Activated T-helper 1 cell treated with anti-CD3 and anti-CD28 coated beads, Interleukin-12 subunit alpha, Interleukin-12 subunit beta, Interleukin-2, Interleukin-4 antibody, amounts not matched to agents 30 ng/mL and 10 ng/mL and 1 ng/mL, durations not matched to agents 14 hours and 24 hours and 36 hours (primary cell): ENCODE data around the gene STIM2. TPM values are rescaled to one million over a fixed set of nuclear protein-coding genes. Genes with fewer than 3 reads are reported as not detected.
"Not testable (repeated sequence)": the region's sequence is repeated elsewhere in the genome, so short reads cannot be mapped to it uniquely, and the experiment has no call there.

Experiments
- DNase-seq: peaks from one replicate; pipeline ENCODE4 v3.0.0; 2021; ENCODE audit warnings: low spot score
- H3K27ac Mint-ChIP-seq: one replicate; pipeline ENCODE4 v1.8.0; 2021; ENCODE audit warnings: mild to moderate bottlenecking, mixed read lengths
- H3K27me3 Mint-ChIP-seq: one replicate; pipeline ENCODE4 v1.8.0; 2022; ENCODE audit warnings: mild to moderate bottlenecking, moderate library complexity, mixed read lengths; ENCODE audit not compliant: insufficient read depth
- H3K36me3 Mint-ChIP-seq: one replicate; pipeline ENCODE4 v1.8.0; 2021; ENCODE audit warnings: low read depth, mixed read lengths
- H3K4me1 Mint-ChIP-seq: one replicate; pipeline ENCODE4 v1.8.0; 2021; ENCODE audit warnings: low read depth, mixed read lengths
- H3K4me3 Mint-ChIP-seq: one replicate; pipeline ENCODE4 v1.8.0; 2021; ENCODE audit warnings: mild to moderate bottlenecking, moderate library complexity, mixed read lengths
- H3K9me3 Mint-ChIP-seq: one replicate; pipeline ENCODE4 v1.8.0; 2021; ENCODE audit warnings: mixed read lengths
- intact Hi-C: fragments of 100-400 bp; cut with micrococcal nuclease; formaldehyde crosslinking; loops from one replicate; pipeline ENCODE4 v1.15.1; 2024
- total RNA-seq: library from RNA; stranded (reverse); gene quantifications from 2 replicates; pipeline ENCODE4 v1.2.3, GENCODE V29; 2022

The STIM2 gene
- total RNA-seq, 1 donor from 2014 or later: 54.1 TPM

DNA sequence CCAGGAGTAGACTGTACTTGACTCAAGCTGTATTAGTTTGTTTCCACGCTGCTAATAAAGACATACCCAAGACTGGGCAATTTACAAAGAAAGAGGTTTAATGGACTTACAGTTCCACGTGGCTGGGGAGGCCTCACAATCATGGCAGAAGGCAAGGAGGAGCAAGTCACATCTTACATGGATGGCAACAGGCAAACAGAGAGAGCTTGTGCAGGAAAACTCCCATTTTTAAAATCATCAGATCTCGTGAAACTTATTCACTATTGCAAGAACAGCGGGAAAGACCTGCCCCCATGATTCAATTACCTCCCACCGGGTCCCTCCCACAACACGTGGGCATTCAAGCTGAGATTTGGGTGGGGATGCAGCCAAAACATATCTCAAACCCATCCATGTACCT is 37.7 kb upstream of the STIM2 start:
- peak overlapping the region; percentile 40 for H3K4me3 Mint-ChIP-seq
- DNase-seq, H3K27me3 Mint-ChIP-seq, H3K4me1 Mint-ChIP-seq, H3K36me3 Mint-ChIP-seq, H3K27ac Mint-ChIP-seq: not testable (repeated sequence)
- intact Hi-C loops: loop anchor here (1.0 to 5.0 kb wide), 2 partner anchors 37 to 76 kb away; partner anchors contain the start of gene STIM2
- peaks cover 17% of the 10 kb centered on the region for H3K9me3 Mint-ChIP-seq

DNA sequence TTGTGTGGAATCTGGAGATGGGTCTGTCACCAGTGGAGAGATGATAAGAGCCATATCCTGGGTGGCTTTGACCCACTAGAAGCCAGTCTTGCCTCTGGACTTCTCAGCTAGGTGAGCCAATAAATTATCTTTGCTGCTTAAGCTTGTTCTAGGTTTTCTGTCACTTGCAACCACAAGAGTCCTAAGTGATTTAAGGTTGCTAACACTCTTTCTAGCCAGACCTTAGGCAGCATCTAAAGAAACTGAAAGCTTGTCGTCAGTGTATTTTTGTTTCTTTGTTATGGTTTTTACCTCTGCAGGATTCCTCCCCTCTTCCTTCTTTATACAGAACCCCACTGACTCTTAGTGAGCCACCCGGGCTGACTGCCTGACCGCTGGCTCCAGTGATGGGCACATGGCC is 37.1 kb upstream of the STIM2 start:
- DNase-seq: no peak
- no peak overlapping the region for H3K27ac Mint-ChIP-seq
- intact Hi-C loops: loop anchor here (5.0 kb wide), 1 partner anchor 76 kb away; no protein-coding TSS in a partner anchor
- peaks cover 9% of the 10 kb centered on the region for H3K4me1 Mint-ChIP-seq
- peaks cover 5% of the 10 kb centered on the region for H3K36me3 Mint-ChIP-seq
- H3K4me3 Mint-ChIP-seq: no peak overlapping the region
- H3K9me3 Mint-ChIP-seq: peaks cover 17% of the 10 kb centered on the region
- no peaks in the 10 kb centered on the region for H3K27me3 Mint-ChIP-seq

DNA sequence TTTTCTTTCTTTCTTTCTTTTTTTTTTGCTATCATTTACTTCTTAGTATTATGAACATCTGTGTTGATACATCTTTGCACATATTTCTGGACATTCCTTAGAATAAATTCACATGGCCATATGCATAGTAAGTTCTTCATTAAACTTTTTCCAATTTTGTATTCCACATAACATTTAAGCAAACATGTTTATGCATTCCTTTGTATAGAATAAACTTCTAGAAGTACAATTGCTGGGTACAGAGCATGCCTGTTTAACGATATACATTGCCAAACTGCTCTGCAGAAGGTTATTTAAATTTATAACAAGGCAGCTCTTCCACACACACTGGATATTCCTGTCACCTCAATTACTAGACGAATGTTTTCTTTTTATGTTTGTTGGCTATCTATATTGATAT is 36.0 kb upstream of the STIM2 start:
- Mint-ChIP-seq H3K9me3 (peaks cover 17% of the 10 kb centered on the region), H3K4me1 (peaks cover 9% of the 10 kb centered on the region), H3K4me3 (no peak overlapping the region), H3K27ac (no peak overlapping the region), H3K27me3 (no peaks in the 10 kb centered on the region), H3K36me3 (peaks cover 5% of the 10 kb centered on the region)
- DNase-seq: no peak
- intact Hi-C loops: loop anchor here (5.0 kb wide), 1 partner anchor 77 kb away; no protein-coding TSS in a partner anchor

DNA sequence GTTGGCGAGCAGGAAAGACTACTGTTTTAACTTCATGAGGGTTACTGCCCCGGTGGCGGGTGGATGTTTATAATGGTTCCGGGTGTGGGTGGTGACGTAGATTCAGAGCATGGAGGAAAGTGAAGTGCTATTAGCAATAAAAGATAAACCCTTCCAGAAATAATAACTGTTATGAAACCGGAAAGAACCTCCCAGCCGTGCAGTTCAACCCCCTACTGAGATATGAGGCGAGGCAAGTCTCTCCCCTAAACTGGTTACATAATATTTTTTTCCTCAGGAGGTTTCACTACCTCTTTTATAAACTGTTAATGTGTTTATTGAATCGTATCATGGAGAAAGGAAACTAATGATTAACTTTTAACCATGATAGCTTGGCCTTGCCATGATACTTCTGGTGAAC is 33.9 kb upstream of the STIM2 start:
- intact Hi-C loops: no loop called here
- Mint-ChIP-seq H3K4me1 (peaks cover 9% of the 10 kb centered on the region), H3K4me3 (no peak overlapping the region), H3K27me3 (no peaks in the 10 kb centered on the region), H3K9me3 (peaks cover 12% of the 10 kb centered on the region), H3K27ac (no peak overlapping the region), H3K36me3 (peaks cover 5% of the 10 kb centered on the region)
- no peak for DNase-seq

DNA sequence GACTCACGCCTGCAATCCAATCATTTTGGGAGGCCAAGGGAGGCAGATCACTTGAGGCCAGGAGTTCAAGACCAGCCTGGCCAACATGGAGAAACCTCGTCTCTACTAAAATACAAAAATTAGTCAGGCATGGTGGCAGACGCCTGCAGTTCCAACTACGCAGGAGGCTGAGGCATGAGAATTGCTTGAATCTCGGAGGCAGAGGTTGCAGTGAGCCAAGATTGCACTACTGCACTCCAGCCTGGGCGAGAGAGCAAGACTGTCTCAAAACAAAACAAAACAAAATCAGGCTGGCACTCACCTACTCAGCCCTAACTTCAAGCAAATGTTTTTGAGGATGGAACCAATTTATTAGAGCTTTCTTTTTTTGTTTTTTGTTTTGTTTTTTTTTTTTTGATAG is 33.3 kb upstream of the STIM2 start:
- H3K27me3 Mint-ChIP-seq, intact Hi-C loops, H3K4me1 Mint-ChIP-seq, DNase-seq, H3K4me3 Mint-ChIP-seq, H3K27ac Mint-ChIP-seq, H3K36me3 Mint-ChIP-seq: not testable (repeated sequence)
- H3K9me3 Mint-ChIP-seq: peaks cover 12% of the 10 kb centered on the region

DNA sequence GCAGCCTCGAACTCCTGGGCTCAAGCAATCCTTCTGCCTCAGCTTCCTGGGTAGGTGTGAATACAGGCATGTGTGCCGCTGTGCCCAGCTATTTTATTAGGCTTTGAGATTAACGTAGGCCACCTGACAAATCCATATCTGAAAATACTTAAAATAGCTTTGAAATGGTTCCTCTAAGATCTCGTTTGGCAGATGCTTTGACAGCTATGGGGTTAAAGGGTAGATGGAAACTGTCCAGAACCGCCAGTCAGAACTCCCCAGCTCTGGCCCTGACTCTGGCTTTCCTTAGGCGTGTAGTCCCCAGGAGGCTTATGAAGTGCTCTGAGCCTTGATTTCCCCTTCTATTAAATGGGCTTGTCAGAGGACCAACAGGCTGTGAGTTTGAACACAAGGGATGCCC is 32.8 kb upstream of the STIM2 start:
- H3K4me3 Mint-ChIP-seq: no peak overlapping the region
- DNase-seq: no peak
- no peak overlapping the region for H3K27ac Mint-ChIP-seq
- peaks cover 2% of the 10 kb centered on the region for H3K4me1 Mint-ChIP-seq
- H3K9me3 Mint-ChIP-seq: peaks cover 10% of the 10 kb centered on the region
- intact Hi-C loops: no loop called here
- peaks cover 2% of the 10 kb centered on the region for H3K36me3 Mint-ChIP-seq
- H3K27me3 Mint-ChIP-seq: no peaks in the 10 kb centered on the region

DNA sequence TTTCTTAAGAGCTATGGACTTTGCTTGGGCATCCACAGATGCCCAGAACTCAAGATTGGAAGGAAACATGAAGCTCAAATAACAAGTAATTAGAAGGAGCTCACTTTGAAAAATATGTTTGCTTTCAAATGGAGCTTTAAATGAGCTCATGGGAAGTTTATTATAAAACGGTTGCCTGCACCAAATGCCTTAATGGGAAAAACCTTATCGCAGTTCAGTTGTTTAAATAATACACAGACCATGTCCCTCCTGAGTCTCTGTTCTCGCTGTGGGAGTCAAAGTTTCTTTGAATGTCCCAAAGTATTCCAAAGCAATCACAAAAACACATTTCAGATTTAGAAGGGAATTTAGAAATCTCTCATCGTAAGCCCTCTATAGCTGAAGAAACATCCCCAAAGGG is 31.6 kb upstream of the STIM2 start:
- Mint-ChIP-seq H3K4me1 (no peaks in the 10 kb centered on the region), H3K27ac (no peak overlapping the region), H3K4me3 (no peak overlapping the region), H3K9me3 (peaks cover under 1% of the 10 kb centered on the region), H3K36me3 (no peaks in the 10 kb centered on the region), H3K27me3 (no peaks in the 10 kb centered on the region)
- intact Hi-C loops: no loop called here
- no peak for DNase-seq

DNA sequence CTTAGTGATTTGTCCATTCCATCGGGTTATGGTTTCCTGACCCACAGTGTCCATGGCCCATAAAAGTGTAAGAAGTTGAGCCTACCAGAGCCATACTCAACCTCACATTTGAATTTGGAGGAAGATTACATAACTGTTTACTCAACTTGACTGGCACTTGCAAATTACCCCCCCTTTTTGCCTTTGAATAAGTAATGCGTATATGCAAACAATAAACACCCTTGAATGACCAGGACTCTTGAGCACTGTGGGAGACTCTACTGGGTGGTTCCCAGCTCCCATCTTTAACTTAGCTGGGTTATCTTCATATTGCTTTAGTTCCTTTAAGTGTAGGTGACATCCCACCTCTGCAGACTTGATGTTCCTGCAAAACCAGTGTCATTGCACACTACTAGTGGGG is 30.6 kb upstream of the STIM2 start:
- no peak for DNase-seq
- no peaks in the 10 kb centered on the region for H3K27me3 Mint-ChIP-seq
- H3K27ac Mint-ChIP-seq: no peak overlapping the region
- H3K4me3 Mint-ChIP-seq: no peak overlapping the region
- H3K36me3 Mint-ChIP-seq: no peaks in the 10 kb centered on the region
- H3K4me1 Mint-ChIP-seq: no peaks in the 10 kb centered on the region
- H3K9me3 Mint-ChIP-seq: no peaks in the 10 kb centered on the region
- intact Hi-C loops: no loop called here

DNA sequence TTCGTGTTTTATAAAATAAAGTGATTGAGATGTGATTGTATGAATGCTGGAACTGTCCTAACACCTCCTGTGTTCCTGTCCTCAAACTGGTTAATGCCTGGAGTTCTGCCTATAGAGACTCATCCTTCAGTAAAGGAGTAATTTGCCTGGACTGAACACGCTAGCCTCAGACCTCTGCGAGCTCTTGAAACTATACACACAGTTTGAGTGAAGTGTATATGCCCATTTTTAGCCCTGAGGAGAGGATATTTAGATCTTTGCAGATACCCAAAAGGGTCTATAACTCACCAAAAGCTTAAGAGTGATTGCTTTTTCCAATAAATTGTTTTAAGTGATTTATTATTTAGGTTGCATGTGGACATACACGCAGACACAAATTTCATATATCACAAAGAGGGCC is 29.9 kb upstream of the STIM2 start:
- Mint-ChIP-seq H3K4me3 (no peak overlapping the region), H3K9me3 (no peaks in the 10 kb centered on the region), H3K36me3 (no peaks in the 10 kb centered on the region), H3K27me3 (no peaks in the 10 kb centered on the region), H3K27ac (no peak overlapping the region), H3K4me1 (no peaks in the 10 kb centered on the region)
- intact Hi-C loops: no loop called here
- DNase-seq: no peak

DNA sequence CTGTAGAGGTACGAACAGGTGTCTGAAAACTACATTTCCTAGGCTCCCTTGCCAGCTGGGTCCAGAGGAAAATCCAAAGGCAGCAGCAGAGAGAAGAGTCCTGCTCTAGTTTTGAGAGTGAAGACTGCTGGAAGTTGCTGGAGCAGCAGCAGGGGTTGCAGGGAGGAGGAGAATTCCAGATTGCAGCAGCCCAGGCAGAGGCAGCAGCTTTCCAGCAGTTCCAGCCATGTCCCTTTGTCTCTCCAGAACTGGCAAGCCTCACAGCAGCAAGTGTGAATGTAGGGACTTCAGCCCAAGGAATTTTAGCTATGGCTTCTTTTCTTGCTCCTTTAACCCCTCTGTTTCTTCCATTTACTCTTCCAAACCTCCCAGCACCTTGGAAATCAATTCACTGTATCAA is 24.1 kb upstream of the STIM2 start:
- Mint-ChIP-seq H3K27me3 (no peaks in the 10 kb centered on the region), H3K27ac (no peak overlapping the region), H3K36me3 (no peaks in the 10 kb centered on the region), H3K4me3 (no peak overlapping the region), H3K4me1 (no peaks in the 10 kb centered on the region), H3K9me3 (no peaks in the 10 kb centered on the region)
- intact Hi-C loops: no loop called here
- DNase-seq: no peak

DNA sequence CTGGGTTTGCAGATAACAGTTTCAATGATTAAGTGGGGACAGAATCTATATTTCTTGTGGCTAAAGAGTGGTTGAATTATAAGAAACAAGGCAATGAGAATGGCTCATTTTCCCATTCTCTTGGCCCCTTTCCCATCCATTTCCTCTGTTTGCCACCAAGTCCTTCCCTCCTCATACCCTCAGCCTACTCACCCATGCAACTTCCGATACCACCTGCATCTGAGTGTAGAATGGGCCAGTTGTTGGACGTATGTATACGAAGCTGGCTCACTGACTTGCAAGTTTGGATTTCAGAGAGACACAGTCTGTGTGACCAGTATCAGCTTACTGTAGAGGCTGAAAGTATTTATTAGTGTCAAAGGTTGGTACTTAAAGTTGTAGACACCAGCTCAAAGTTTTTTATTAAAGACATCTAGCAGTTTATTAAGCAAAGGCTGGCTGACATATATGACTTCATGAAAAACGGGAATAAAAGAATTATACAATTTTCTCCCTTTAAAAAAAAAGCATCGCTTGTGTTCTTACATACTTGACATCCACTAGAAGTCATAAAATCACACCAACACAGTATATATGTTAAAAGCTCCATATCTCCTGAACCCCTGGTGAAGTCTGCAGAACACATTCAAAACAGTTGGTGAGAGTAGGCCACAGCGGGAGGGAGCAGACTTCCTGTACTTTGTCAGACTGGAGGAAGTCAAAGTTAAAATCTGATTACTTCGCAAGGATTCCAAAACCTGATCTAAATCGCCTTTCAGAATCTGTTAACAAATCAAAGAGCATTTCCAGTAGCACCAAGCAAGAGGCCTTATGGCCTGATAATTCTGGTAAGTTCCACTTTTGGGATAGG is 22.4 kb upstream of the STIM2 start:
- Mint-ChIP-seq H3K4me3 (no peak overlapping the region), H3K27ac (no peak overlapping the region), H3K36me3 (no peaks in the 10 kb centered on the region), H3K27me3 (no peaks in the 10 kb centered on the region), H3K9me3 (no peaks in the 10 kb centered on the region), H3K4me1 (no peaks in the 10 kb centered on the region)
- DNase-seq: no peak
- intact Hi-C loops: no loop called here

DNA sequence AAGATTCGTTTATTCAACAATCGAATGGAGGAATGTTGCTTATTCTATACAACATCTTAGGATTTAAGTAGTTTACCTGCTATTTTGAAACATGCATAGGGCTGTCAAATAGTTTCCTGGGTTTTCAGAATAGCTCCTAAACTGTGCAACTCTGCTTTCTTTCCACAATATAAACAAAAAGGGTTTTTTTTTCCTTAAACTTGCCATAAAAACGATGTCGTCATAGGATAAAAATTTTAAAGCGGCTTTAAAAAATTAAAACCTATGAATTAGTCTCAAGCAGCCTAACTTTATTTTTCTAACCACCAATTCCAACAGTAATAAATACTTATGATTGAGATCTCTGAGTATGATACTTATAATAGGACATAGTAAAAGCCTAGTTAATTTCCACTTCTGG is 21.6 kb upstream of the STIM2 start:
- Mint-ChIP-seq H3K27me3 (no peaks in the 10 kb centered on the region), H3K27ac (no peak overlapping the region), H3K4me3 (no peak overlapping the region), H3K4me1 (no peaks in the 10 kb centered on the region), H3K9me3 (no peaks in the 10 kb centered on the region), H3K36me3 (no peaks in the 10 kb centered on the region)
- DNase-seq: no peak
- intact Hi-C loops: no loop called here

DNA sequence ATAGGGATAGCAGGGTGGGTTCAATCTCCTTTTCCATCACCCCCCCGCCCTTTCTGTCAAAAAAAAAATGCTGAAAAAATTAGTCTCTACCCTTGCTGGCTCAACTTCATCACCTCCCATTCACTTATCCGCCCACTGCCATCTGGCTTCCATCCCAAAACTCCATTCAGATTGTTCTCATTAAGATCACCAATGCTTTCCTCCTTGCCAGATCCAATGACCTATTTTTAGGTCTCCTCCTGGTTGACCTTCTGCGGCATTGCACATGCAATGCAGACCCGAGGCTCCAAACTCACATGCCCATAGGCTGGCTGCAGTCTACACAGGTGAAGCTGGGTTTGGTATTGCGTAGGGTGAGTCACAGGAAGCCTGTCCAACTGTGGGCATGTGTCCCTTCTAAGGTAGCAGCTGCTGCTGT is 21.1 kb upstream of the STIM2 start:
- Mint-ChIP-seq H3K27me3 (no peaks in the 10 kb centered on the region), H3K9me3 (no peaks in the 10 kb centered on the region), H3K36me3 (no peaks in the 10 kb centered on the region), H3K27ac (no peak overlapping the region), H3K4me3 (no peak overlapping the region), H3K4me1 (no peaks in the 10 kb centered on the region)
- DNase-seq: no peak
- intact Hi-C loops: no loop called here

DNA sequence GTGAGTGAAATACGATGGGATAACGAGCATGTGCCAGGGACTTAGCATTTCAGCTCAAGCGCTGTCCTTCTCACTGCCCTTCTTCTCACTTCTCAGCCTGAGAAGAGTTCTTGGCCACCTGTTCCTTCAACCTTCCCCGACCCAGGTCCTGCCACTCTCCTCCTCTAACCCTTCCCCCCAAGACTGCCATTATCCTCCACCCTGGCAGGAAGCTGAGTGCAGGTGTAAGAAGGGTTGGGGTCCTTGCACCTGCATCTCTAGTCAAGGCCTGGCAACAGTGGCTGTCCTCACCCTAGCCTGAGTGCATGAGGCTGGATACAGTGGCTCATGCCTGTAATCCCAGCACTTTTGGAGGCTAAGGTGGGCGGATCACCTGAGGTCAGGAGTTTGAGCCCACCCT is 19.9 kb upstream of the STIM2 start:
- Mint-ChIP-seq H3K4me3 (no peak overlapping the region), H3K36me3 (no peaks in the 10 kb centered on the region), H3K9me3 (no peaks in the 10 kb centered on the region), H3K27me3 (peaks cover 5% of the 10 kb centered on the region), H3K4me1 (no peaks in the 10 kb centered on the region), H3K27ac (no peak overlapping the region)
- DNase-seq: no peak
- intact Hi-C loops: no loop called here
